ENCODE measurements around the gene NDRG4. TPM values are rescaled to one million over a fixed set of nuclear protein-coding genes. Genes with fewer than 3 reads are reported as not detected.

Gene NDRG4, protein sequence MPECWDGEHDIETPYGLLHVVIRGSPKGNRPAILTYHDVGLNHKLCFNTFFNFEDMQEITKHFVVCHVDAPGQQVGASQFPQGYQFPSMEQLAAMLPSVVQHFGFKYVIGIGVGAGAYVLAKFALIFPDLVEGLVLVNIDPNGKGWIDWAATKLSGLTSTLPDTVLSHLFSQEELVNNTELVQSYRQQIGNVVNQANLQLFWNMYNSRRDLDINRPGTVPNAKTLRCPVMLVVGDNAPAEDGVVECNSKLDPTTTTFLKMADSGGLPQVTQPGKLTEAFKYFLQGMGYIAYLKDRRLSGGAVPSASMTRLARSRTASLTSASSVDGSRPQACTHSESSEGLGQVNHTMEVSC
- total RNA-seq, result 3.5 and 7.8 TPM in 2 replicates

DNA sequence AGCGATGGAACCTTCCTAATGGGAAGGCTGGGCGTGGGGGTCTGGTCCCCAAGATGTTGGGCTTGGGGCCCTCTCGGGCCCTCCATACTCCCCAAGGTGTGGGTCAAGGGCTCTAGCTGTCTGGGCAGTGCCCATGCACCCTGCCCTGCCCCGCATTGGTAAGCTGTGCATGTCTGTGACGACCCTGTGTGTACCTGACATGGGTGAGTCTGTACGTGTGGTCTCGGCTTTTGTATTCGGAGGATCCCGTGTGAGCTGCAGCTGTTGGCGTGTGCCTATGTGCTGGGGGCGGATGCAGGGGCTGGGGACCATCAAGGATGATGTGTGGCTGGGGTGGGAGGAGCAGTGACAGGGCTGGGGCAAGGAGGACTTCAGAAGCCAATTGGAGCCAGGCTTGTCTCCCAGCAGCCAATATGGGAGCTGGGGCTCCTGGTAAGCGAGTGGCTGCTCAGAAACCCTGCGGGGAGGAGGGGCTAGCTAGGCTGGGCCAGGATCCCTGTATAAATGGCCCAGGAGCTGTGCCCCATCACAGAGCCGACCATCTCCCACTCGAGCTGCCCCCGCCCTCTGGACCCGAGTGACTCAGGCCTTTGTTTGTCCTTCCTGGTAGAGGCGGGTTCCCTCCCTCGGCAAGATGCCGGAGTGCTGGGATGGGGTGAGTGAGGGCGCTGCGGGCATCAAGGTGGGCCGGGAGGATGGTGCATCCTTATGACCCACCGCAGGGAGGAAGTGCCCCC is at the start of gene NDRG4:
Gene NDRG4 (plus strand): TSS at position 529 of the 737 bp plus-strand sequence. CDS start 106 bp downstream, at position 635.

DNA sequence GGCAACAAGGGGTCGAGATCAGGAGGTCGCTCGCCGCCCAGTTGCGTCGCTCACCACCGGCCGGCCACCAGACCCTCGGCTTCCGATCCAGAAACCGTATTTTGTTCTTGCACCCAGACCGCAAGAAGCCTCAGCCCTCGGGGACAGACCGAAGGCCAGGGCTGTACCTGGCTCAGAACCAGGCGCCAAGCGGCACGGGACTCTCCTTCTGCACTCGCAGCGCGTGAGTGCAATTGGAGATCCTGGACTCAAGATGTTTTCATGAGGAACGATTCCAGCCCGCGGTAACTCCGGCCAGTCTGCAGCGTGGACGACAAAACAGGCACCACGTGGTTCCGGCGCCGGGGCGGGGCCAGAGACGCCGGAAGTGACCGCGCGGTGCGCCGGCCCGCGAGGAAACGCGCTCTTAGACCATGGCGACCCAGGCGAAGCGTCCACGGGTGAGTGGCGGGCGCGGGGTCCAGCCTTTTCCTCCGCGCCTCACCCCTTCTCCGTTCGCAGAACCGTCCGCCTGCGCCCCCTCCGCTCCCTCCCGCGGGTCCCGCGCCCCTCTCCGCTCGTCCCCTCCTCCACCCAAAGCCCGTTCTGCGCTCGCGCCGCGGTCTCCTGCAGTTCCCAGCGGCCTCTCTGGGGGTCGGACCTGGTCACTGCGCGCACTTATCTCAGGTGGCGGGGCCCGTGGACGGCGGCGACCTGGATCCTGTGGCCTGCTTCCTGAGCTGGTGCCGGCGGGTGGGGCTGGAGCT is 15.4 kb downstream of the NDRG4 start, which contains the start of gene SETD6:
Gene SETD6 (plus strand): TSS at position 393 of the 746 bp plus-strand sequence. CDS start 21 bp downstream, at position 414.

Other genes with a start within 250 kb of the NDRG4 start
- gene PRSS54, start 205.1 kb upstream of the NDRG4 start, total RNA-seq, result not detected in 2 replicates
- gene GINS3, start 107.7 kb upstream of the NDRG4 start, total RNA-seq, result 7.6 and 8.9 TPM in 2 replicates
- gene SETD6, start 15.4 kb downstream of the NDRG4 start, total RNA-seq, result 14.6 and 15.6 TPM in 2 replicates
- 95.0 and 98.1 TPM in 2 replicates for gene CNOT1, start 129.7 kb downstream of the NDRG4 start, total RNA-seq
- gene SLC38A7, start 184.6 kb downstream of the NDRG4 start, total RNA-seq, result 4.5 and 5.7 TPM in 2 replicates
- gene GOT2, start 234.2 kb downstream of the NDRG4 start, total RNA-seq, result 175 and 186 TPM in 2 replicates

Data from airway epithelial cell (primary cell).